Measurements from ENCODE around the gene SORCS2.

- TF ChIP-seq, protein P1, sequence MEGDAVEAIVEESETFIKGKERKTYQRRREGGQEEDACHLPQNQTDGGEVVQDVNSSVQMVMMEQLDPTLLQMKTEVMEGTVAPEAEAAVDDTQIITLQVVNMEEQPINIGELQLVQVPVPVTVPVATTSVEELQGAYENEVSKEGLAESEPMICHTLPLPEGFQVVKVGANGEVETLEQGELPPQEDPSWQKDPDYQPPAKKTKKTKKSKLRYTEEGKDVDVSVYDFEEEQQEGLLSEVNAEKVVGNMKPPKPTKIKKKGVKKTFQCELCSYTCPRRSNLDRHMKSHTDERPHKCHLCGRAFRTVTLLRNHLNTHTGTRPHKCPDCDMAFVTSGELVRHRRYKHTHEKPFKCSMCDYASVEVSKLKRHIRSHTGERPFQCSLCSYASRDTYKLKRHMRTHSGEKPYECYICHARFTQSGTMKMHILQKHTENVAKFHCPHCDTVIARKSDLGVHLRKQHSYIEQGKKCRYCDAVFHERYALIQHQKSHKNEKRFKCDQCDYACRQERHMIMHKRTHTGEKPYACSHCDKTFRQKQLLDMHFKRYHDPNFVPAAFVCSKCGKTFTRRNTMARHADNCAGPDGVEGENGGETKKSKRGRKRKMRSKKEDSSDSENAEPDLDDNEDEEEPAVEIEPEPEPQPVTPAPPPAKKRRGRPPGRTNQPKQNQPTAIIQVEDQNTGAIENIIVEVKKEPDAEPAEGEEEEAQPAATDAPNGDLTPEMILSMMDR (IDR thresholded peaks at IDR 0.05; ENCODE audit: low read depth, low read length), result no peak
- TF ChIP-seq EZH2phosphoT487 (IDR thresholded peaks at IDR 0.05; ENCODE audit: low read depth), result no peak
Observed at GRCh38 chr4:7763788-7764187, 571.5 kb downstream of the SORCS2 start.
